H1 (cell line): ENCODE data around the gene IFT80. TPM values are rescaled to one million over a fixed set of nuclear protein-coding genes. Genes with fewer than 3 reads are reported as not detected.

Experiments used
- NRF1 ChIP-seq: IDR thresholded peaks from 2 replicates; pipeline ENCODE4 v1.6.1; 2011; ENCODE audit warnings: mild to moderate bottlenecking, low read depth, low read length, improper control_type of control experiment
- POU5F1 ChIP-seq: IDR thresholded peaks from 2 replicates; pipeline ENCODE4 v1.6.1; 2011; ENCODE audit warnings: low read depth, mild to moderate bottlenecking, low read length, moderate library complexity
- RBBP5 ChIP-seq: IDR thresholded peaks from 2 replicates; pipeline ENCODE4 v1.7.1; 2012; ENCODE audit warnings: low read depth, mild to moderate bottlenecking, inconsistent platforms, low read length, moderate library complexity, borderline replicate concordance
- polyA plus RNA-seq, 7 experiments: library from polyadenylated mRNA; depleted of rRNA in 3 of 7; stranded (reverse) in 5 of 7; unstranded in 2 of 7; fragments of >200 nt in 5 of 7; fragments of 200-250 nt in 2 of 7; gene quantifications; 1 replicate in 5 of 7; 2 replicates in 1 of 7; 4 replicates in 1 of 7; pipeline versions ENCODE4 v1.2.1 to v1.2.3, GENCODE V29; 2011 to 2013; ENCODE audit warnings: missing spikeins in 2 of 7, mixed read lengths in 2 of 7
- total RNA-seq: library from RNA; stranded (reverse); fragmentation: NEBNext Ultra II Directional; extraction: Animal tissue kit (Norgen Biotek cat#: 25700); gene quantifications from 2 replicates; pipeline ENCODE4 v1.2.1, GENCODE V29; 2021

IFT80 gene
- total and polyA plus RNA-seq, 2 of the 8 experiments (the other 6 are each of a cell fraction or from before 2014, with no cell fraction given) = 7.2 to 25.9 TPM

- TF ChIP-seq POU5F1 (no peak), RBBP5 (no peak), NRF1 (no peak)
These were observed 48.5 kb upstream of the IFT80 start (continued) for GRCh38 chr3:160447544-160447943.
